Gastrocnemius medialis (tissue), 4 donors: ENCODE measurements around the gene MACROD2.

ENCODE experiments used
- CTCF ChIP-seq, 5 experiments: fragments of 450-650 bp in 3 of 5; fragments of 200-600 bp in 2 of 5; sonication (generic) in 2 of 5; IDR thresholded peaks in 4 of 5; conservative IDR thresholded peaks in 1 of 5; 1 replicate in 4 of 5; 2 replicates in 1 of 5; pipeline ENCODE4 v1.5.1; 2016 to 2019; ENCODE audit warnings: antibody characterized with exemption in 5 of 5, mild to moderate bottlenecking in 3 of 5, moderate library complexity in 3 of 5
- POLR2A ChIP-seq, 2 donors: fragments of 450-650 bp; IDR thresholded peaks; one replicate each; pipeline ENCODE4 v1.6.1; 2017; ENCODE audit warnings: antibody characterized with exemption in 2 of 2, mild to moderate bottlenecking in 2 of 2, moderate library complexity in 2 of 2

- TF ChIP-seq POLR2A (IDR thresholded peaks at IDR 0.05) (no peak), CTCF (IDR thresholded peaks at IDR 0.05 in 4 of 5, conservative IDR thresholded peaks at IDR 0.05 in 1 of 5) (no peak)
Observed at GRCh38 chr20:15899967-15900366, 1904.7 kb downstream of the MACROD2 start.
